NOMO-1 treated with DMSO at 0.1 percent for 48 hours (cell line): ENCODE results near the gene GFOD1.

ENCODE experiments used
- DNase-seq: peaks from one replicate; lab custom pipeline; 2025; ENCODE audit not compliant: unreplicated experiment; lab: John Stamatoyannopoulos, UW

The GFOD1 gene, protein sequence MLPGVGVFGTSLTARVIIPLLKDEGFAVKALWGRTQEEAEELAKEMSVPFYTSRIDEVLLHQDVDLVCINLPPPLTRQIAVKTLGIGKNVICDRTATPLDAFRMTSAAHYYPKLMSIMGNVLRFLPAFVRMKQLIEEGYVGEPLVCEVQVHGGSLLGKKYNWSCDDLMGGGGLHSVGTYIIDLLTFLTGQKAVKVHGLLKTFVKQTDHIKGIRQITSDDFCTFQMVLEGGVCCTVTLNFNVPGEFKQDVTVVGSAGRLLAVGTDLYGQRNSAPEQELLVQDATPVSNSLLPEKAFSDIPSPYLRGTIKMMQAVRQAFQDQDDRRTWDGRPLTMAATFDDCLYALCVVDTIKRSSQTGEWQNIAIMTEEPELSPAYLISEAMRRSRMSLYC

DNA sequence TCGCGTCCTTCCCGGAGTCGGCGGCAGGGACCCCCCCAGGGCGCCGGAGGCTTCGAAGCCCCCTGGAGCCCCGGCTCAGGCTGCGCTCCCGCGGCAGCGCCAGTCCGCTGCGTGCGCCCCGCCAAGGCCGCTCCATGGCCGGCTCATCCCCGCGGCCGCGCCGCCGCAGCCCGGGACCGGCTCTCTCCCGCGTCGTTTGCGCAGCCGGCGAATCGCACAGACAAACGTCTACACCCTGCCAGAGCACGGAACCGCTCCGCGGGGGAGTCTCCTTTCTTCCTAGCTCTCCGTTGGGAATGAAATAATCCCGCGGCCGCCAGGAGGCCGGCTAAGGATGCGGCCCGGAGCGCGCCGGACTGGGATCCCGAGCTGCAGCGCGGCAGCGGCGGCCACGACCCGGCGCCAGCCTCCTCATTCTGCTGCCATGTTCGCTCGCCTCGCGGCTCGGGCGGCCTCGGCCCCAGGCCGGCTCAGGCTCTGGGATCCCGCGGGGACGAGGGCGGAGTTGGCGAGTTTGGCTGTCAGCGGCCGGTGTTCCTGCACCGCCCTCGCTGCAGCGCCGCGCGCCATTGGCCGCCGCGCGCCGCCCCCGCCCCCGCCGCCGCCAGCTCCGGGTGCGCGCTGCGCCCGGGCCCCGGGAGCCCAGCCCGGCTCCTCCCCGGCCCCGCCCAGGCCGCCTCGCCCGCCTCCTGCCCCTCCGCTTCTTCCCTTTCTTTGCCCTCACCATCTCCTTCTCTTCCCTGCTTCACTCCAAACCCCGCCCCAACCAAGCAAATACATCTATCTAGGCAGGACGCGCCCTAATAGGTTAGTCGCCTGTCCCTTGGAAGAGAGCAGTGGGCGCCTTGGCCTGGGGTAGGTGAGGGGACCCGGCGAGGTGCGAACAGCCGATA, at the start of gene GFOD1:
TSS of gene GFOD1 (minus strand) at position 479 of the 893 bp plus-strand sequence. CDS start 710 bp downstream, outside the sequence.
- peak; percentile 81 for DNase-seq

DNA sequence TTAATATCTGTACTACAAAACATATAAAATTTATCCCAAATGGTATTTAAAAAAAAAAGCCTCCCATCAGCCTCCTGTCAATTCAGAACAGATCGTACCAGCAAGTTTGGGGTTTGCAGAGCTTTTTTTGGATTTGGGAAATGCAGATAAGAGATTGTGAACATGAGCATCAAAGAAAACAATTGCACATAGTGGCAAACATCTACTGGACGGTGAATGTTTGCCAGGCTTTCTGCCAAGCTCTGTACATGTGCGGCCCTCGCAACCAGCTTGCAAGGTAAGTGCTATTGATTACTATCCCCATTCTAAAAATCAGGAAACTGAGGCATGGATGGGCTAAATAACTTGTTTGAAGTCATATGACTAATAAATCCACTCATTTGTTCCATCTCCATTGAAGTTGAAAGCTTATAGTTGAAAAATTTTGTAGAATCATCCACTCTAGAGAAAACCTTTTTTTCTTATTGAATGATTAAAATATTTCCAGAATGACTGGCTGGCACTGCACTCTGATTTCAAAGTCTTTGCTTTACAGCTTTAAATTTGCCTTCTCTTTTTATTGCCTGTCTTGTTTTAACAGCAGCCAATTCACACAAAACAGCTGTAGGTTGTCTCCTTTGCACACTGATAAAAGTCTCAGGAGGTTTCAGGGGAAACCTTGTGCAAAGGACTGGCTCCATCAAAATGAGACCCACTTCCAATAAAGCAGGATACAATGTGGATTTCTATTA, 49.6 kb upstream of the GFOD1 start:
- DNase-seq, result no peak

DNA sequence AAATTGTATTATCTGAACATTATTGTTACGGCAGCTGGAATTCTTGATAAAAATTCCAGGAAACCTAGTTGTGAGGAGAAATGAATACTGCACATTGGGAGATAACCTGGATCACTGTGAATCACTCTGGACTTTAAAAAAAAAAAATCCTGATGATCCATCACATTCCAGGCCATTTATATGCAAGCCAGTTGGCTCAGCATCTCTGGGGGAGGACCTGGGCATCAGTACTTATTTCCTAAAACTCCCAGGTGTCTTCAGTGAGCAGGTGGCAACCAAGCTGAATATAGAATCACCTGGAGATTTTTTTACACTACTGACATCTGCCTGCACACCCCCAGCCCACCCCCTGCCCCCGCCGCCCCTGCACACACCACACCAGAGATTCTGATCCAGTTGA, 47.9 kb upstream of the GFOD1 start:
- no peak for DNase-seq

DNA sequence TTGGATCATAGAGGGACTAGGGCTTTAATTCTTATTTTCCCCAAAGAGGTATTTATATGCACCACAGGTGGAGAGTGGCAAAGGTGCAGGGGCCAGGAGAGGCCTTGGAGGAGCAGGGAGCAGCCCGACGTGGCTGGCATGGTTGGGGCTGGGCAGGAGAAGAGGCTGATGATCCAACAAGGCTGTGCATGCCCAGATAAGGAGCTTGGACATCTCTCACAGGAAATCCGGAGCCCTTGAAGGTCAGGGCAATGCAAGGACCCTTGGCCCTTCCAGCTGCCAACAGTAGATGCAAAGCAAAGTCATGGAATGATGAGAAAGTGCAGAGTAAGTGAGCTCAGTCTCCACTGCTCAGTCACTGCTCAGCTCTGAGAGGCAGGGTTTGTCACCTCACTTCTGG, 47.1 kb upstream of the GFOD1 start:
- DNase-seq, result no peak

DNA sequence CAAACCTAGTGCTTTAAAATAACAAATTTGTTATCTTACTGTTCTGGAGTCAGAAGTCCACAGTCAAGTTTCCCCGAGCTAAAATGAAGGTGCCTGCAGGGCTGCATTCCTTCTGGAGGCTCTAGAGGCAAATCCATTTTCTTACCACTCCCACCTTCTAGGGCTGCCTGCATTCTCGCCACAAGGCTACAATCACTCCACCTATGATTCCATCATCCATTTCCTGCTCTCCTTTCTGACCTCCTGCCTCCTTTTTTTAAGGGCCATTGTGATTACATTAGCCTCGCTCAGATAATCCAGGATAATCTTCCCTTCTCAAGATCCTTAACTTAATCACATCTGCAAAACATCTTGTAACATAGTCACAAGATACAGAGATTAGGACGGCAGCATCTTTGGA, 44.6 kb upstream of the GFOD1 start:
- no peak for DNase-seq

DNA sequence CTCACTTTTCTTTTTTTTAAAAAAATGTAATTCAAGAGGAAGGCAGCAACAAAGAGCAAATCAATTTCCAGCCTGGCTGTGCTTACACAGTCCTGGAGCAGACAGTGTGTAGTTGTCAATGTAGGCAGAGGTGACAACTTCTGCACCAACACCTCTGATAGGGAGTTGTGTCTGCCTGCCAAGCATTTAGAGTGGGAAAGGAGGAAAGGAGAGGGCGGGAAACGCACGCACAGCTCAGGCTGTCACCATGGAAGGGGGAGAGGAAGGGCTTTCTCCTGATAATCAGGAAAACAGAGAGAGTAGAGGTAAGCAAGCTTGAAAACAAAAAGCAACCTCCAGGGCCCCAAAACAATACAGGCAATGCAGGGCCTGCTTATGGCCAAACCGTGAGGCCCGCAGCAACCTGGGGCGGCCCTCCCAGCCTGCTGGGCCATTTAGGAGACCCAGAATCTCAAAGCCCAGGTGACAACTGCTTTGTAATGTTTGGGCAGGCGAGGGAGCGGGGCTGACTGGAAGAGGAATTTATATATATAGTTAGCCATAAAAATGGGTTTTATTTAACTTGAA, 41.5 kb upstream of the GFOD1 start:
- DNase-seq, result no peak

DNA sequence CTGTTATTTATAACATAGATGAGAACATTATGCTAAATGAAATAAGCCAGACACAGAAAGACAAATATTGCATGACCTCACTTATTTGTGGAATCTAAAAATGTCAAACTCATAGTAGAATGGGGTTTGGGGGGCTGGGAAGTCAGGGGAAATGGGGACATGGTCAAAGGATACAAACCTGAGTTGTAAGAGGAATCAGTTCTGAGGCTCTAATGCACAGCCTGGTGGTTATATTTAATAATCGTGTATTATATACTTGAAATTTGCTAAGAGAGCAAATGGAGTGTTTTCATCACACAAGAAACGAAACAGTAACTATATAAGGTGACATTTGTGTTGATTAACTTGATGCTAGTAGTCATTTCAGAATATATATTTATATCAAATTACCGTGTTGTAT, 40.8 kb upstream of the GFOD1 start:
- DNase-seq, result no peak

DNA sequence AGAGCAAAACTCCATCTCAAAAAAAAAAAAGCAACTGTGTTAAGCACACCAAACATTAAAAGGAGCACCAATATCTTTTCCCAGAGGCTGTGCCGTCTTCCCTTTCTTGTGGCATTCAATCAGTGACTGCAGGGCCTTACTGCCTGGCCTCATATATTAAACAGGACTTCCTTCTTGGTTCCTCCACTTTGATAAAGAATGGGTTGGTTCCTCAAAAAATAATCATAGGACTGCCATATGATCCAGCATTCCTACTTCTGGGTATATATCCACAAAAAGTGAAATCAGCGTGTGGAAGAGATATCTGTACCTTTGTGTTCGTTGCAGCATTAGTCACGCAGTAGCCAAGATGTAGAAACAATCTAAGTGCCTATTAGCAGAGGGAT, 40.3 kb upstream of the GFOD1 start:
- DNase-seq, result peak; percentile 5

DNA sequence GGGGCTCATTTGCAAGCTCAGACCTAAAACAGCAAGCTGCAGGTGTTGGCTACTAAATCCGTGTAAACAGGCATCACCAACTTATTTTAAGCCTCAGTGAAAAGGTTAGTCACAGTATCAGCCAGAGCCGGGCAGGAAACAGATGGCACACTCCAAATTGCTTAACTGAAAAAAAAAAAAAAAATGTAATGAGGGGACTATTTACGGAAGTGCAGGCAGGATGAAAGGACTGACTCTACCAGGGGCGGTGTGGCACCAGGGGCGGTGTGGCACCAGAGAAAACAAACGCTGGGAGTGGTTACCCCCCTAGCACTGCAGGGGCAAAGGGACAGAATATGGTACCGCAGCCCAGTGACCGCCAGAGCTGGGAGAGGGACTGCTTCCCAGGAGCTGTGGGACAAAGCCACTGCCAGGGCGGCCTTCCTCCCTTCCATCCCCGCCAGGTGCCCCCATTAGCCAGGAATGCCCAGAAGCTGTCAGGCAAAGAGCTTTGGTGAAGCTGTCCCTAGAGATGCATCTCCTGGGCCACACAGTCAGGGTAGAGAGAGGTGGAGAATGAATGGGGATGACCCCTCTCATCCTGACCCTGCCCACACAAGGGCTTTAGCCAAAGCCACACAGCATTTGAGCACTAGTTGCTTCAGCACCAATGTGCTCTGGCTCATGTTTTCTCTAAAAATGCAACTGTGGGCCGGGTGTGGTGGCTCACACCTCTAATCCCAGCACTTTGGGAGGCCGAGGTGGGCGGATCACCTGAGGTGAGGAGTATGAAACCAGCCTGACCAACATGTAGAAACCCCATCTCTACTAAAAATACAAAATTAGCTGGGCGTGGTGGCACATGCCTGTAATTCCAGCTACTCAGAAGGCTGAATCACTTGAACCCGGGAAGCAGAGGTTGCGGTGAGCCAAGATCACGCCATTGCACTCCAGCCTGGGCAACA, 39.6 kb upstream of the GFOD1 start:
- DNase-seq, result peak; percentile 94

DNA sequence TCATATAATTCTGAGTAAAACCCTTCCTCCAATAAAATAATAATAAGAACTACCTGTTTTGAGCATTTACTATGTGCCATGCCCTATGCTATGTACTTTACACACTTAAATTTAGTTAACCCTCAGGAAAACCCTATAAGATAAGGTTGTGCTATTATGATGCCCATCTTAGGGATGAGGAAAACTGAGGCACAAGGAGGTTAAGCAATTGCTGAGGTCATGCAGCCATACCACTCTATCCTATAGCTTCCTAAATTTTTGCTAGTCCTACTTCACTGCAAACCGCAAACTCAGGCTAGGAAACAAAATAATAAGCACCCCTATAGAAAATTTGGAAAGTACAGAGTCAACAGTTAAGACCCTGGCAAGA, 38.9 kb upstream of the GFOD1 start:
- no peak for DNase-seq

DNA sequence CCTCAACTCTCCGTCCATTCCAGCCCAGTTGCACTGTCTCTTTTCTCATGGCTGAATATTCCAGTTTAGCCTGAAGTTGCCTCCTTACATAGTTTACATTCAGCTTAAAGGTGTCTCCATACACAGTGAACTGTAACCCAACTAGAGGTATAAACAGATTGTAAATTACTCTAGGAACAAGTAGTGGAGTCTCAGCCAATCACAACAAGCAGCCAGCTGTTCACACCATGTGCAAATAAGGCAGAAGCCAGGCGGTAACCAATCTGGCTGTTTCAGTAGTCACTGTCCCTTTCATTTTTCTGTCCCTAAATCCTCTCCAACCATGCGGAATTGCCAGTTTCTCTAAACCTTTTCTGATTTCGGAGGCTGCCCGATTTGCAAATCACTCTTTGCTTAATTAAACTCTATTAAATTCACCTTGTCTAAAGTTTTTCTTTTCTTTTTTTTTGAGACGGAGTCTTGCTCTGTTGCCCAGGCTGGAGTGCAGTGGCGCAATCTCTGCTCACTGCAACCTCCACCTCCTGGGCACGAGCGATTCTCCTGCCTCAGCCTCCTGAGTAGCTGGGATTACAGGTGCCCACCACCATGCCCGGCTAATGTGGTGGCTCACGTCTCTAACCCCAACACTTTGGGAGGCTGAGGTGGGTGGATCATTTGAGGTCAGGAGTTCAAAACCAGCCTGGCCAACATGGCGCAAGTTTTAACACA, 37.6 kb upstream of the GFOD1 start:
- DNase-seq, result no peak

DNA sequence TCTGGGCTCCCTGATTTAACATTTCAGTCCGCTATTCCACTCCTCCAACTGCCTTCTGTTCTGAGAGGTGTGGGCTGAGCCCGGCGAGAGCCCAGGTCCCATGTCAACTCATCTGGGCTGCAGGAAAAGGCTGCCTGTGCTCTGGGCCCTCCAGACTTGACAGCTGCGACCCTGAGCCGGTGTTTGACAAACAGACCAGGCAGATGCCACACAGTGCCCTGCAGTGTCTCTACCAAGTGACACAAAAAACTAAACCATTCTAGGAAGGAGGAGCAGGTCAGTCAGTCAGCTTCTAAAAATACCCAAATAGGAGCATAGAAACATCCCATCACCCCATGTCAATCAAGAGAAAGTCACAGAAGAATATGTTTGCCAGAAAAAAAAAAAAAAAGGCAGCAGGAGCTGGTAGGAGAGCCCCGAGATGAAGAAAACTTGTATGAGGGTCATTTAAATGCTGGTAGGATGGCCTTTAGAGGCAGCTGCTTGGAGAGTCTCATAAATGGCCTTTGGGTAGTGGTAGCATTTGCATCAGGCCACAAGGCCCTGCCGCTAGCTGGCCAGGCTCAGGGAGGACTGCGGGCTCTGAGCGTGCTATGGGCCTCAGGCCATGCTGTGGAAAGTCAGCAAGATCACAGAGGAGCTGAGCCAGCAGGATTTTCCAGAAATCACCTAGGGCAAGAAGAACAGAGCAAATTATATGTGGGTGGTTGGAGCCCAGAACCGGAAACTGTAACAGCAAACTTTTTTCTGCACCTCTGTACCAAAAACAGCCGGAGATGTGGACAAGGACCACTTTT, 36.6 kb upstream of the GFOD1 start:
- no peak for DNase-seq

DNA sequence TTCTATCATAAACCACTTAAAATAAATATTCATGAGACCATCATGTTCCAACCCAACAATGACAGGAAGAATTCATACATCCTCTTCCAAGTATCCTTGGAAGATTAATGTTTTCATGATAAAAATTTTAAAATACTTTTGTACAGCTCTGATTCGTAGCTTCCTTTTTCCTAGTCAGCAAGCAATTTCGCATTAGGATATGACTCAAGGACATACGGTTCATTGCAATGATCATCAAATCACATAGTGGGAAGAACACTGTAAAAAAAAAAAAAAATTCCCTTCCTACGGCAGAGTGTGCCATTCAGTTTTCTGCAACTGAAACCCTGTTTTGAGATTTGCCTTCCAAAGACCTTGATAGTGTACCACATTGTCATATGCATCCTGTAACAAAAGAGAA, 35.3 kb upstream of the GFOD1 start:
- DNase-seq, result peak; percentile 23

DNA sequence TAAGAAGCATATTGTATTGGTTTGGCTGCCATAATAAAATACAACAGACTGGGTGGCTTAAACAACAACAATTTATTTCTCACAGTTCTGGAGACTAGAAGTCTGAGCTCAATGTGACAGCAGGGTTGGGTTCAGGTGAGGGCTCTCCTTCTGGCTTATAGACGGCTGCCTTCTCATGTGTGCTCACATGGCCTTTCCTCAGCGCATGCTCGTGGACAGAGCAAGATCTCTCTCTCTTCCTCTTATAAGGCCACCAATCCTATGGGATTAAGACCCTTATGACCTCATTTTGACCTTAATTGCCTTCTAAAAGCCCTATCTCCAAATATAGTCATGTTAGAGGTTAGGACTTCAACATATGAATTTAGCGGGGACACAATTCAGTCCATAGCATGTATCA, 32.4 kb upstream of the GFOD1 start:
- DNase-seq, result no peak

DNA sequence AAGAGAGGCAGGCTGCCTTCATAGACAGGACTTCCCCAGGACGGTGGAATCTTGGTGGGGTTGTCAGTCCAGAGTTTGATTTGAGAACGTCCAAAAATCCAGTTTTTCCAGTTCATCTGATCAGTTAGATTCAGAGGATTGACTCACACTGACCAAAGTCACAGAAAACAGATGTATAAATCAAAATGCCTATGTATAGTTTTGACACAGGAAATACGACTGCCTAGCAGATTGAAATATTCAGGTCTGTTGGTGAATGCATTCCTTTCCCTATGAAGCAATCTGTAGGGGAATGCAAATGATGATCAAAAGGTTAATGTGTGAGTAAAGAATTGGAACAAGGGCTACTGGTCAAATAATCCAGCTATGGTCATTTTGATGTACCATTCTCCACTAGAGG, 29.7 kb upstream of the GFOD1 start:
- DNase-seq, result no peak

DNA sequence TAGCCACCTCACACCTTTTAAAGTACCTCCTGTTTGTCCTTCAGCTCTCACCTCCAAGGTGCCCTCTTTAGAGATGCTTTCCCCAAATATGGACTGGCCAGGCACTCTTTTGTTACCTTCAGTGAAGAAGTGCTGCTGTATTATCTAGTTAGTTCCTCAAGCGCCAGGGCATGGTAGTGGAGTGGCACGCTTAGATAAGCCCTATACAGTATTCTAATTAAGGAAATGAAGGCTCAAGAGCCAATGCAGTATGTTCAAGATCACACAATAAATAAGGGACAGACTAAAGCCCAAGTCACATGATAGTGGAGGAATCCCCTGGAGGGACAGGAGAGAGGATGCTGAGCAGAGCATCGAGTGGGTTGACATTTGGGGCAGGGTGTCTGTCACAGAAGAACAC, 28.5 kb upstream of the GFOD1 start:
- DNase-seq, result no peak

DNA sequence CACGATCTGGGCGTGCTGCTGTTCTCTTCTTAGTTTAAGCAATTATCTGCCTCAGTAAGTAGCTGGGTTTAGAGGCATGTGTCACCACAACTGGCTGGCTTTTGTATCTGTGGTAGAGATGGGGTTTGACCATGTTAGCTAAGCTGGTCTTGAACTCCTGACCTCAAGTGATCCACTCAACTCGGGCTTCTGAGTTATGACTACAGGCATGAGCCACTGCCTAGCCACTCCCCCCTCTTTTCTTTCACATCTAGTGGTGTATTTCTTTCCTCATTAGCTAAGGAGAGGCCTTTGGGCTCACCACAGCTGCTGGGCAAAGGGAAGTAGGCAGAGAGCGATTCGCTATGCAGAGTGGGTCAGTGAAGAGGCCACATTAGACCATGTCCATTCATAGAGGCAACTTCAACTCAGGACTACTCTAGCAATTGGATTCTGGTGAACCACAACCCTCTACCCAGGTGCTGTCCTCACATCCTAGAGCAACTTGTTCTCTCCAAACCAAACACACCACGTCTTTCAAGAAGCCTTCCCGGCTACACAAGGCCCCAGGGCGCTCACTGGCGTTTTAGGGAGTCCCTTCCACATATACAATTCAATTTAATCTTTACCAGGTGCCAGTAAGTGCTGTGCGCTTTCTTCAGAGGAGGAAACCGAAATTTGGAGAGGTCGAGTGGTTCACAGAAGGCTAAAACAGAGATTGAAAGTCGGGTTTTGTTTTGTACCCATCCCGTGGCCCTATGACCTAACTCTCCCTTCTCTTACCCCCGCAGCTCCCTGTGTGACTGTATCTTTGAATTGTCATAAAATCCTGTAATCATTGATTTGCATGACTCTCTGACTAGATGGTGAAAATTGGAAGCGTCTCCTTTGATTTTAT, 26.5 kb upstream of the GFOD1 start:
- DNase-seq, result no peak

DNA sequence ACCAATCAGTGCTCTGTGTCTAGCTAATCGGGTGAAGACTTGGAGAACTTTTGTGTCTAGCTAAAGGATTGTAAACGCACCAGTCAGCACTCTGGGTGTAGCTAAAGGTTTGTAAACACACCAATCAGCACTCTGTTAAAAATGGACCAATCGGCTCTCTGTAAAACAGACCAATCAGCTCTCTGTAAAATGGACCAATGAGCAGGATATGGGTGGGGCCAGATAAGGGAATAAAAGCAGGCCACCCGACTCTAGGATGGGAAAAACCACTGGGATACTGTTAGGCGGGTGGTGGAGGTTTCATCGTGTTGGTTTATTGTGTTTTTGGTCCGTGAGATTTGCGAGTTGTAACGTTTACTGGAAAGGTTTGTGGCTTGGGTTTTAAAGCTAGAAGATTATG, 25.5 kb upstream of the GFOD1 start:
- DNase-seq, result no peak
